GM21381 (cell line): ENCODE measurements around the gene MFSD1.

Experiments used
- ATAC-seq: cut with Tn5 transposase; IDR thresholded peaks from one replicate; pipeline ENCODE4 v1.9.1; 2021; ENCODE audit warnings: mild to moderate bottlenecking, moderate library complexity; ENCODE audit not compliant: unreplicated experiment

Gene MFSD1

GRCh38 chr3:158801696-158802408, at the start of gene MFSD1:
Gene MFSD1 (plus strand): TSS chr3:158802054. CDS start chr3:158802153, 99 bp downstream.
- peak; percentile 99 for ATAC-seq

- no peak for ATAC-seq
These were observed 48.0 kb upstream of the MFSD1 start for GRCh38 chr3:158753854-158754253.

- ATAC-seq: no peak
These were observed 46.4 kb upstream of the MFSD1 start for GRCh38 chr3:158755421-158755820.

GRCh38 chr3:158761350-158761749, 40.5 kb upstream of the MFSD1 start:
- ATAC-seq: no peak

- ATAC-seq: no peak
These were observed 39.2 kb upstream of the MFSD1 start for GRCh38 chr3:158762701-158763100.

- no peak for ATAC-seq
These were observed 38.4 kb upstream of the MFSD1 start for GRCh38 chr3:158763421-158763820.

- no peak for ATAC-seq
These were observed 36.2 kb upstream of the MFSD1 start for GRCh38 chr3:158765518-158766205.

GRCh38 chr3:158766364-158766763, 35.5 kb upstream of the MFSD1 start:
- ATAC-seq: no peak

GRCh38 chr3:158768361-158768787, 33.5 kb upstream of the MFSD1 start:
- ATAC-seq: no peak

- ATAC-seq: no peak
These were observed 32.8 kb upstream of the MFSD1 start for GRCh38 chr3:158768881-158769543.

GRCh38 chr3:158769549-158769948, 32.3 kb upstream of the MFSD1 start:
- no peak for ATAC-seq

- no peak for ATAC-seq
These were observed 31.7 kb upstream of the MFSD1 start for GRCh38 chr3:158769952-158770740.

- ATAC-seq: no peak
These were observed 31.0 kb upstream of the MFSD1 start for GRCh38 chr3:158770741-158771350.

GRCh38 chr3:158771577-158771976, 30.3 kb upstream of the MFSD1 start:
- ATAC-seq: no peak

GRCh38 chr3:158771982-158772381, 29.9 kb upstream of the MFSD1 start:
- no peak for ATAC-seq

GRCh38 chr3:158773166-158773565, 28.7 kb upstream of the MFSD1 start:
- ATAC-seq: no peak

- no peak for ATAC-seq
These were observed 27.7 kb upstream of the MFSD1 start for GRCh38 chr3:158773845-158774830.

- no peak for ATAC-seq
These were observed 26.9 kb upstream of the MFSD1 start for GRCh38 chr3:158774965-158775364.
